OCI-LY7 (cell line): ENCODE data around the gene ACP5. TPM values are rescaled to one million over a fixed set of nuclear protein-coding genes. Genes with fewer than 3 reads are reported as not detected.

Experiments
- BruUV-seq: library from RNA; stranded (reverse); fragments of 400-500 nt; replicated peaks from 2 replicates; lab custom pipeline; 2021; lab: Mats Ljungman, UMichigan
- CTCF ChIA-PET: fragments of 300-600 bp; sonication (Branson Sonifier 250); formaldehyde crosslinking; loops from one replicate; lab custom pipeline; 2022; ENCODE audit warnings: antibody characterized with exemption; ENCODE audit not compliant: unreplicated experiment; lab: Charles Lee
- POLR2A ChIA-PET: fragments of 300-600 bp; sonication (Branson Sonifier 250); formaldehyde crosslinking; loops from one replicate; lab custom pipeline; 2022; ENCODE audit warnings: antibody characterized with exemption; lab: Charles Lee
- DNase-seq: peaks from one replicate; pipeline ENCODE4 v3.0.0-alpha.2; 2015; ENCODE audit warnings: low spot score
- H2AFZ ChIP-seq: fragments of 200-600 bp; sonication (generic), shearing (Covaris generic); 2 replicates; pipeline ENCODE4 v1.6.1; 2014; ENCODE audit warnings: mild to moderate bottlenecking, antibody characterized with exemption, low read length, moderate library complexity
- H3K27ac ChIP-seq: fragments of 200-600 bp; sonication (generic); 2 replicates; pipeline ENCODE4 v1.5.1; 2014; ENCODE audit warnings: mixed run types, low read depth, mild to moderate bottlenecking, moderate library complexity, low read length, inconsistent platforms; ENCODE audit not compliant: poor library complexity, severe bottlenecking
- H3K36me3 ChIP-seq: fragments of 200-600 bp; sonication (generic); 2 replicates; pipeline ENCODE4 v1.6.1; 2014; ENCODE audit warnings: mild to moderate bottlenecking, antibody characterized with exemption, low read length, moderate library complexity, mixed read lengths; ENCODE audit not compliant: insufficient read depth
- H3K4me1 ChIP-seq: fragments of 200-600 bp; sonication (generic); 2 replicates; pipeline ENCODE4 v1.5.1; 2014; ENCODE audit warnings: mild to moderate bottlenecking, low read length; ENCODE audit not compliant: insufficient read depth, poor library complexity, severe bottlenecking
- H3K4me2 ChIP-seq: fragments of 200-600 bp; sonication (generic); 2 replicates; pipeline ENCODE4 v1.6.1; 2014; ENCODE audit warnings: mild to moderate bottlenecking, low read length
- H3K4me3 ChIP-seq: fragments of 200-600 bp; sonication (generic); 2 replicates; pipeline ENCODE4 v1.5.1; 2014; ENCODE audit warnings: mild to moderate bottlenecking, low read depth, low read length; ENCODE audit not compliant: poor library complexity, severe bottlenecking
- H3K79me2 ChIP-seq: fragments of 200-600 bp; sonication (generic); 2 replicates; pipeline ENCODE4 v1.6.1; 2016; ENCODE audit warnings: low read depth, mild to moderate bottlenecking, low read length, moderate library complexity, mixed read lengths; ENCODE audit not compliant: insufficient read depth
- H3K9me2 ChIP-seq: fragments of 200-600 bp; sonication (generic); 2 replicates; pipeline ENCODE4 v1.6.1; 2016; ENCODE audit warnings: mild to moderate bottlenecking, low read length, mixed read lengths; ENCODE audit not compliant: insufficient read depth
- H3K9me3 ChIP-seq: fragments of 200-600 bp; sonication (generic); 2 replicates; pipeline ENCODE4 v1.6.1; 2014; ENCODE audit warnings: mild to moderate bottlenecking, mixed run types, low read length, mixed read lengths
- H4K20me1 ChIP-seq: fragments of 200-600 bp; sonication (generic); 2 replicates; pipeline ENCODE4 v1.6.1; 2014; ENCODE audit warnings: mild to moderate bottlenecking, antibody characterized with exemption, low read length, moderate library complexity, mixed read lengths; ENCODE audit not compliant: insufficient read depth
- CTCF ChIP-seq: fragments of 200-600 bp; sonication (generic); conservative IDR thresholded peaks from 2 replicates; pipeline ENCODE4 v1.5.1; 2014; ENCODE audit warnings: mild to moderate bottlenecking, antibody characterized with exemption, low read length, moderate library complexity, mixed read lengths
- EZH2phosphoT487 ChIP-seq: fragments of 200-600 bp; sonication (generic); IDR thresholded peaks from 2 replicates; pipeline ENCODE4 v1.6.1; 2018; ENCODE audit warnings: low read depth, borderline replicate concordance, mild to moderate bottlenecking, mixed run types, antibody characterized with exemption, low read length, moderate library complexity, mixed read lengths
- intact Hi-C: fragments of 100-400 bp; cut with micrococcal nuclease; formaldehyde crosslinking; loops from one replicate; pipeline ENCODE4 v1.10.0; 2022; ENCODE audit not compliant: unreplicated experiment
- total RNA-seq, 2 experiments: library from RNA; depleted of rRNA in 1 of 2; stranded (reverse); fragments of >200 nt in 1 of 2; shearing (Covaris generic) in 1 of 2; gene quantifications; 2 replicates each; pipeline ENCODE4 v1.2.3, GENCODE V29; 2014 to 2022

ACP5 gene
- total RNA-seq, 2 experiments from 2014 or later = 16.3 to 21.6 TPM

- intact Hi-C loops = no loop called here
- POLR2A ChIA-PET = no interaction called here
- no peak for DNase-seq
- Histone ChIP-seq H3K4me3 (no peak overlapping the region), H3K79me2 (no peaks in the 10 kb centered on the region), H3K36me3 (no peaks in the 10 kb centered on the region), H2AFZ (no peak overlapping the region), H3K4me1 (peaks cover 16% of the 10 kb centered on the region), H4K20me1 (no peaks in the 10 kb centered on the region), H3K4me2 (no peak overlapping the region), H3K9me3 (no peaks in the 10 kb centered on the region), H3K9me2 (no peaks in the 10 kb centered on the region), H3K27ac (no peak overlapping the region)
- no TSS peak for BruUV-seq
- CTCF ChIA-PET = no interaction called here
- TF ChIP-seq CTCF (no peak), EZH2phosphoT487 (no peak)
Observed at GRCh38 chr19:11540645-11541044, 36.8 kb downstream of the ACP5 start.

GRCh38 chr19:11539495-11540365 is 37.7 kb downstream of the ACP5 start:
- BruUV-seq = no TSS peak
- Histone ChIP-seq H3K4me2 (no peak overlapping the region), H3K4me1 (peaks cover 18% of the 10 kb centered on the region), H3K4me3 (no peak overlapping the region), H4K20me1 (no peaks in the 10 kb centered on the region), H2AFZ (no peak overlapping the region), H3K36me3 (no peaks in the 10 kb centered on the region), H3K27ac (no peak overlapping the region), H3K79me2 (no peaks in the 10 kb centered on the region), H3K9me2 (no peaks in the 10 kb centered on the region), H3K9me3 (no peaks in the 10 kb centered on the region)
- TF ChIP-seq EZH2phosphoT487 (no peak), CTCF (no peak)
- DNase-seq = no peak
- ChIA-PET POLR2A (no interaction called here), CTCF (no interaction called here)
- intact Hi-C loops = no loop called here
